ENCODE measurements around the gene RELL2. TPM values are rescaled to one million over a fixed set of nuclear protein-coding genes. Genes with fewer than 3 reads are reported as not detected.

Gene RELL2
- total RNA-seq, 1 experiment from 2014 or later = 8.7 TPM

DNA sequence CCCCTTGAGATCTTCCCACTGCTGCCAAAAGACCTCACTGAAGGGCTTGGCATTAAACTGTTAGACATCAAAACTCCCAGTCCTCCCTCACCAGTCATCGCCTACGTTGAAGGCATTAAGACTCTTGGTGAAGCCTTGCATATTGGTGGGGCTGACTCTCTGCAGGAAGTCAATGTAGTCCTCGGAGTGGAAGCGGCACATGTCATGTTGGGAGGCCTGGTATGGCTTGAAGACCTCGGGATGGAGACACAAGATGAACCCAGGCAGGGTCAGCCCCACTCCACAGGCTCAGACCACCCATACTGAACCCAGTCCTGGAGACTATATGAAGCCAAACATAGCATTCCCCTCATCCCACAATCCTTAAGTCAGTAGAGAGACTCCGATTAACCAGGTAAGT lies 2.1 kb upstream of the RELL2 start:
- no peak for ATAC-seq
- Histone ChIP-seq H3K9me2 (ENCODE audit: insufficient read depth) (no peaks in the 10 kb centered on the region), H3K4me2 (ENCODE audit: low read length) (peak overlapping the region; percentile 98; the same call in 1 of the 2 replicates), H3K27ac (ENCODE audit: low read depth, low read length) (no peak overlapping the region), H3K4me1 (ENCODE audit: control insufficient read depth in 1 of 2, insufficient read depth in 2 of 2, low read length in 2 of 2) (peaks cover 5 to 24% of the 10 kb centered on the region in 2 experiments), H3K4me3 (replicated peaks in 1 of 2; ENCODE audit: low read depth in 1 of 2, low read length in 2 of 2) (no peak overlapping the region), H3K9ac (ENCODE audit: low read length) (no peak overlapping the region), H3K79me2 (ENCODE audit: insufficient read depth, low read length) (peaks cover 67% of the 10 kb centered on the region), H3K27me3 (ENCODE audit: insufficient read depth, low read length) (no peaks in the 10 kb centered on the region), H3K36me3 (ENCODE audit: control insufficient read depth in 1 of 2, insufficient read depth in 2 of 2, low read length in 2 of 2) (peaks cover 12 to 13% of the 10 kb centered on the region in 2 experiments; a peak in 3 of 4 replicates), H3K9me3 (ENCODE audit: control insufficient read depth in 1 of 2, insufficient read depth in 1 of 2, low read depth in 1 of 2, low read length in 2 of 2) (no peaks in the 10 kb centered on the region), H4K20me1 (ENCODE audit: insufficient read depth) (no peaks in the 10 kb centered on the region), H2AFZ (ENCODE audit: low read depth, low read length, poor library complexity, severe bottlenecking) (no peak overlapping the region)
- intact Hi-C loops (cut with micrococcal nuclease) = no loop called here
- no TSS peak for BruUV-seq (replicated peaks)
- DNase-seq (ENCODE audit: low read depth, low spot score) = no peak
- RAD21 ChIA-PET (ENCODE audit: low non-redundant PET in 1 of 2, low total read pairs in 2 of 2, uncharacterized antibody in 2 of 2, unreplicated experiment in 2 of 2) = no interaction called here
- TF ChIP-seq, protein P1, sequence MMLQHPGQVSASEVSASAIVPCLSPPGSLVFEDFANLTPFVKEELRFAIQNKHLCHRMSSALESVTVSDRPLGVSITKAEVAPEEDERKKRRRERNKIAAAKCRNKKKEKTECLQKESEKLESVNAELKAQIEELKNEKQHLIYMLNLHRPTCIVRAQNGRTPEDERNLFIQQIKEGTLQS (IDR thresholded peaks at IDR 0.05) = no peak
- CTCF ChIA-PET = no interaction called here
- POLR2A ChIA-PET = no interaction called here

- Histone ChIP-seq H3K79me2 (ENCODE audit: insufficient read depth, low read length) (peaks cover 58% of the 10 kb centered on the region), H3K9me3 (ENCODE audit: control insufficient read depth in 1 of 2, insufficient read depth in 1 of 2, low read depth in 1 of 2, low read length in 2 of 2) (no peaks in the 10 kb centered on the region)
- CTCF ChIA-PET = interaction anchor here (1.5 to 3.5 kb wide), 3 partner anchors 16 to 326 kb away, joined by 3 to 35 read pairs (median 25); partner anchors contain the start of gene DIAPH1
Observed at GRCh38 chr5:141635646-141636045, 1.2 kb upstream of the RELL2 start.

More at GRCh38 chr5:141635646-141636045, 1.2 kb upstream of the RELL2 start:
- BruUV-seq (replicated peaks) = no TSS peak
- no peak overlapping the region for H3K27ac ChIP-seq (ENCODE audit: low read depth, low read length)
- intact Hi-C loops (cut with micrococcal nuclease) = loop anchor here (1.0 kb wide), 1 partner anchor 16 kb away; no protein-coding TSS in a partner anchor
- peak overlapping the region; percentile 76 for H3K9ac ChIP-seq (ENCODE audit: low read length)
- H3K4me1 ChIP-seq (ENCODE audit: control insufficient read depth in 1 of 2, insufficient read depth in 2 of 2, low read length in 2 of 2) = peaks cover 5 to 24% of the 10 kb centered on the region in 2 experiments
- ATAC-seq (no peak), DNase-seq (ENCODE audit: low read depth, low spot score) (no peak)
- no peak overlapping the region for H2AFZ ChIP-seq (ENCODE audit: low read depth, low read length, poor library complexity, severe bottlenecking)
- peak overlapping the region; percentile 78 to 96 for H3K4me3 ChIP-seq (replicated peaks in 1 of 2; ENCODE audit: low read depth in 1 of 2, low read length in 2 of 2)
- POLR2A ChIA-PET = interaction anchor here (2.0 kb wide), 1 partner anchor 17 kb away, joined by 14 read pairs; the partner anchor contains the start of gene DIAPH1
- TF ChIP-seq, protein P2, sequence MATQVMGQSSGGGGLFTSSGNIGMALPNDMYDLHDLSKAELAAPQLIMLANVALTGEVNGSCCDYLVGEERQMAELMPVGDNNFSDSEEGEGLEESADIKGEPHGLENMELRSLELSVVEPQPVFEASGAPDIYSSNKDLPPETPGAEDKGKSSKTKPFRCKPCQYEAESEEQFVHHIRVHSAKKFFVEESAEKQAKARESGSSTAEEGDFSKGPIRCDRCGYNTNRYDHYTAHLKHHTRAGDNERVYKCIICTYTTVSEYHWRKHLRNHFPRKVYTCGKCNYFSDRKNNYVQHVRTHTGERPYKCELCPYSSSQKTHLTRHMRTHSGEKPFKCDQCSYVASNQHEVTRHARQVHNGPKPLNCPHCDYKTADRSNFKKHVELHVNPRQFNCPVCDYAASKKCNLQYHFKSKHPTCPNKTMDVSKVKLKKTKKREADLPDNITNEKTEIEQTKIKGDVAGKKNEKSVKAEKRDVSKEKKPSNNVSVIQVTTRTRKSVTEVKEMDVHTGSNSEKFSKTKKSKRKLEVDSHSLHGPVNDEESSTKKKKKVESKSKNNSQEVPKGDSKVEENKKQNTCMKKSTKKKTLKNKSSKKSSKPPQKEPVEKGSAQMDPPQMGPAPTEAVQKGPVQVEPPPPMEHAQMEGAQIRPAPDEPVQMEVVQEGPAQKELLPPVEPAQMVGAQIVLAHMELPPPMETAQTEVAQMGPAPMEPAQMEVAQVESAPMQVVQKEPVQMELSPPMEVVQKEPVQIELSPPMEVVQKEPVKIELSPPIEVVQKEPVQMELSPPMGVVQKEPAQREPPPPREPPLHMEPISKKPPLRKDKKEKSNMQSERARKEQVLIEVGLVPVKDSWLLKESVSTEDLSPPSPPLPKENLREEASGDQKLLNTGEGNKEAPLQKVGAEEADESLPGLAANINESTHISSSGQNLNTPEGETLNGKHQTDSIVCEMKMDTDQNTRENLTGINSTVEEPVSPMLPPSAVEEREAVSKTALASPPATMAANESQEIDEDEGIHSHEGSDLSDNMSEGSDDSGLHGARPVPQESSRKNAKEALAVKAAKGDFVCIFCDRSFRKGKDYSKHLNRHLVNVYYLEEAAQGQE (IDR thresholded peaks at IDR 0.05; ENCODE audit: low read depth) = no peak
- no peaks in the 10 kb centered on the region for H3K9me2 ChIP-seq (ENCODE audit: insufficient read depth)
- peak overlapping the region; percentile 98 for H3K4me2 ChIP-seq (ENCODE audit: low read length)
- H3K36me3 ChIP-seq (ENCODE audit: control insufficient read depth in 1 of 2, insufficient read depth in 2 of 2, low read length in 2 of 2) = peaks cover 7 to 11% of the 10 kb centered on the region in 2 experiments; a peak in 3 of 4 replicates
- H3K27me3 ChIP-seq (ENCODE audit: insufficient read depth, low read length) = no peaks in the 10 kb centered on the region
- RAD21 ChIA-PET (ENCODE audit: low non-redundant PET in 1 of 2, low total read pairs in 2 of 2, uncharacterized antibody in 2 of 2, unreplicated experiment in 2 of 2) = interaction anchor here in 1 of 2 experiments (1.0 kb wide), 1 partner anchor 266 kb away, joined by 3 read pairs; no protein-coding TSS in a partner anchor
- H4K20me1 ChIP-seq (ENCODE audit: insufficient read depth) = no peaks in the 10 kb centered on the region

Measured in HCT116 (cell line).